Parathyroid adenoma (tissue), 2 donors: Measurements from ENCODE around the gene PPIF.
"Not testable (repeated sequence)": the region's sequence is repeated elsewhere in the genome, so short reads cannot be mapped to it uniquely, and the experiment has no call there.

Experiments used
- H2AFZ ChIP-seq: fragments of 300-600 bp; sonication (generic); one replicate; pipeline ENCODE4 v1.7.0; 2017; ENCODE audit warnings: antibody characterized with exemption, mild to moderate bottlenecking
- H3K27ac ChIP-seq: fragments of 300-600 bp; sonication (generic); one replicate; pipeline ENCODE4 v1.7.0; 2017
- H3K27me3 ChIP-seq: fragments of 300-600 bp; sonication (generic); one replicate; pipeline ENCODE4 v1.7.0; 2017; ENCODE audit warnings: low read length; ENCODE audit not compliant: control insufficient read depth, insufficient read depth
- H3K36me3 ChIP-seq: fragments of 300-600 bp; sonication (generic); one replicate; pipeline ENCODE4 v1.7.0; 2017; ENCODE audit warnings: low read length; ENCODE audit not compliant: control insufficient read depth, insufficient read depth
- H3K4me1 ChIP-seq: fragments of 300-600 bp; sonication (generic); one replicate; pipeline ENCODE4 v1.7.0; 2017; ENCODE audit warnings: control low read depth
- H3K4me2 ChIP-seq: fragments of 300-600 bp; sonication (generic); one replicate; pipeline ENCODE4 v1.7.0; 2017; ENCODE audit warnings: low read length
- H3K4me3 ChIP-seq: fragments of 300-600 bp; sonication (generic); one replicate; pipeline ENCODE4 v1.7.0; 2017; ENCODE audit warnings: low read depth, low read length
- H3K79me2 ChIP-seq: fragments of 300-600 bp; sonication (generic); one replicate; pipeline ENCODE4 v1.7.0; 2017; ENCODE audit warnings: control low read depth
- H3K9ac ChIP-seq: fragments of 300-600 bp; sonication (generic); one replicate; pipeline ENCODE4 v1.7.0; 2017; ENCODE audit warnings: mild to moderate bottlenecking
- H3K9me3 ChIP-seq: fragments of 300-600 bp; sonication (generic); one replicate; pipeline ENCODE4 v1.7.0; 2017; ENCODE audit warnings: low read length; ENCODE audit not compliant: control insufficient read depth
- TF ChIP-seq, protein P1 (sequence below): fragments of 300-600 bp; sonication (generic); IDR thresholded peaks from one replicate; pipeline ENCODE4 v1.7.0; 2017; ENCODE audit warnings: antibody characterized with exemption, mild to moderate bottlenecking
- donor health status: primary hyperparathyroidism.

Gene PPIF

DNA sequence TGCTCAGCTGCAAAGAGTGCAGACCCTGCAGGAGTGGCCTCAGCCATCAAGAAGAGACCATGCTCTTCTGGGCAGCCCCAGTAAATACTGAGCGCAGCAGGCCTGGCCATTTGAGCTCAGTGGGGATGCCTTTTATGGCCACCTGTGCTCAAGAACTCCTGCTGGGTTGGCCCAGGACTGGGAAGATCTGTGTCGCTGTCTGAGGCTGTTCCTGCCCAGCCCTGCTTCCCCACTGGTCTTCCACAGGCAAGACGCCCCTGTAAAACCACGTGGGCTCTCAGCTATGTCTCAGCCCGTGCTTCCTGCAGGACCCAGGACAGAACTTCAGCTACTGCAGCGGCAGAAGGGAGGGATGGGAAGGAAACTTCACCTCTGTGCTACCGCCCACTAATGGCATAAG lies 10.5 kb upstream of the PPIF start:
- Histone ChIP-seq H3K9ac (no peak overlapping the region), H3K27ac (no peak overlapping the region)

GRCh38 chr10:79337783-79338469 lies 9.3 kb upstream of the PPIF start:
- H3K9me3 ChIP-seq, H3K27ac ChIP-seq, H3K4me2 ChIP-seq, H3K4me3 ChIP-seq, H3K9ac ChIP-seq, H2AFZ ChIP-seq, H3K27me3 ChIP-seq, H3K36me3 ChIP-seq, H3K79me2 ChIP-seq: not testable (repeated sequence)
- peaks cover 39% of the 10 kb centered on the region for H3K4me1 ChIP-seq

More for the DNA sequence above, 10.5 kb upstream of the PPIF start:
- peaks cover 28% of the 10 kb centered on the region for H3K4me1 ChIP-seq
- no peak overlapping the region for H2AFZ ChIP-seq
- no peaks in the 10 kb centered on the region for H3K9me3 ChIP-seq
- H3K27me3 ChIP-seq = no peaks in the 10 kb centered on the region
- H3K4me3 ChIP-seq = no peak overlapping the region
- no peaks in the 10 kb centered on the region for H3K36me3 ChIP-seq
- H3K4me2 ChIP-seq = no peak overlapping the region
- TF ChIP-seq, protein P1, sequence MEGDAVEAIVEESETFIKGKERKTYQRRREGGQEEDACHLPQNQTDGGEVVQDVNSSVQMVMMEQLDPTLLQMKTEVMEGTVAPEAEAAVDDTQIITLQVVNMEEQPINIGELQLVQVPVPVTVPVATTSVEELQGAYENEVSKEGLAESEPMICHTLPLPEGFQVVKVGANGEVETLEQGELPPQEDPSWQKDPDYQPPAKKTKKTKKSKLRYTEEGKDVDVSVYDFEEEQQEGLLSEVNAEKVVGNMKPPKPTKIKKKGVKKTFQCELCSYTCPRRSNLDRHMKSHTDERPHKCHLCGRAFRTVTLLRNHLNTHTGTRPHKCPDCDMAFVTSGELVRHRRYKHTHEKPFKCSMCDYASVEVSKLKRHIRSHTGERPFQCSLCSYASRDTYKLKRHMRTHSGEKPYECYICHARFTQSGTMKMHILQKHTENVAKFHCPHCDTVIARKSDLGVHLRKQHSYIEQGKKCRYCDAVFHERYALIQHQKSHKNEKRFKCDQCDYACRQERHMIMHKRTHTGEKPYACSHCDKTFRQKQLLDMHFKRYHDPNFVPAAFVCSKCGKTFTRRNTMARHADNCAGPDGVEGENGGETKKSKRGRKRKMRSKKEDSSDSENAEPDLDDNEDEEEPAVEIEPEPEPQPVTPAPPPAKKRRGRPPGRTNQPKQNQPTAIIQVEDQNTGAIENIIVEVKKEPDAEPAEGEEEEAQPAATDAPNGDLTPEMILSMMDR = no peak
- no peaks in the 10 kb centered on the region for H3K79me2 ChIP-seq

DNA sequence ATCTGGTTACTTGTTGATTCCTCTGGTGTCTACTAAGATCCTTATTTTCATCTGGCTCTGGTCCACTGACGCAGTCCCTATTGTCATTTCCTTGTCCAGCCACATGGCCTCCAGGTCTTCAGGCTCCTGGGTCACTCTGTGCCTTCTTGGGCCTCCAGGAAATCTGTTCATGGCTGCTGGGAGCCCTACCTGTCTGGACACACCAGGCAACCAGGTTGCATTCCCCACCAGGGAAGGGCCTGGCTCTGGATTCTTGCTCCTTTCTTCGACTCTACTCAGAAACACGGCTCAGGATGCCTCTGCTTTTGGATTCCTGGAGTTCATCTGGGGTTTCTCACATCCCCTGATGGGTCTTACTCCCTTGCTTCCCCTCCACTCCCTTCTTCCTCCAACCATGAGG lies 8.0 kb upstream of the PPIF start:
- TF ChIP-seq, protein P1 = no peak
- no peaks in the 10 kb centered on the region for H3K79me2 ChIP-seq
- no peak overlapping the region for H2AFZ ChIP-seq
- no peak overlapping the region for H3K4me3 ChIP-seq
- no peak overlapping the region for H3K9ac ChIP-seq
- H3K27me3 ChIP-seq = no peaks in the 10 kb centered on the region
- H3K27ac ChIP-seq = no peak overlapping the region
- no peaks in the 10 kb centered on the region for H3K9me3 ChIP-seq
- no peak overlapping the region for H3K4me2 ChIP-seq
- H3K4me1 ChIP-seq = peaks cover 41% of the 10 kb centered on the region
- H3K36me3 ChIP-seq = no peaks in the 10 kb centered on the region

DNA sequence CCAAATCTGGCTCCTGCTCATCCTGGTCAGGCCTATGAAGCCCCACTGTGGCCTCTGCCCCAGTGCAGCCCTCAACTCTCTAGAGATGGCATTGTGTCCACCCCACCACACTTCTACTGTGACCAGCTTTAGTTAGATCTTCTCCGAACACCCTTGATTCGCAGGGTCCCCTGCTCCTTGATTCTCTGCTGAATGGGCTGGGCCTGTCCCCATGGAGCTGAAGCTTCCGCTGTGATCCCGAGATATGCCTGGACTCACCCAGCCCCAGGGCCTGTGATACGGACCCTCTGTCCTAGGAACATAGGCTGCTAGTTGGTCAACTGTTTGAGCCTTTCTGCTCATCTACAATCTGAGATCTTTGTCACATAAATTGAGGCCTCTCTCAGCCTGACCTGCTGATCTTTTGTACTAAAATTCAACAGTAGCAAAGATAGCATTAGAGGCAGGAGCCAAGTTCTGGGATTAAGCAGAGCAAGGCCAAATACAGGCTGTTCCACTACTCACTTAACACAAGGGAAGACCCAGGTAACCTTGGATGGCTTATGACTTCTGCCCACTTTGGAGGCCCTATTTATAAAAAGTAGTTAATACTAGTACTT lies 6.5 kb upstream of the PPIF start:
- no peaks in the 10 kb centered on the region for H3K79me2 ChIP-seq

DNA sequence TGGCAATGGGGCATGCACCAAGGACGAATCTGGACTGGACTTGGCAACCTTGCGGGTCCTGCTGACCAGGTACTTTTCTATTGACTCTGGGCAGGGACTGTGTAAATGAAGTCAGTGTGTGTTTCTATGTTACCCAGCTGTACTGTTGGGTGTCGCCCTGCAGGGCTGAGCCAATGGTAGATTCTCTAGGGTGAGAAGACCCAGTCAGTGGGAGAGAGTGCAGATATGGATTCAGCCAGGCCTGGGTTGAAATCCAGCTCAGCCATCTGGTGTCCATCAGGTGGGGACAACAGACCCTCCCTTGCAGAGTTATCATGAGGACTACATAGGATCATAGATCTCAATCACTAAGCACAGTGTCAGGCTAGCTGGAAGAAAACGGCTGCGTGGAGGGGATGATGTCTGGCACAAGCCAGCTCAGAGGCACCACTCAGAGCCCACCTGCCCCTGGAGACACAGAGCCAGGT lies 4.9 kb upstream of the PPIF start:
- Histone ChIP-seq H3K4me3 (no peak overlapping the region), H3K27ac (no peak overlapping the region), H3K9me3 (no peaks in the 10 kb centered on the region), H3K36me3 (no peaks in the 10 kb centered on the region), H3K4me2 (no peak overlapping the region), H3K27me3 (no peaks in the 10 kb centered on the region), H3K79me2 (no peaks in the 10 kb centered on the region), H2AFZ (peak overlapping the region; percentile 39), H3K4me1 (peaks cover 38% of the 10 kb centered on the region), H3K9ac (no peak overlapping the region)
- TF ChIP-seq, protein P1 = no peak

More for the DNA sequence above, 6.5 kb upstream of the PPIF start:
- H3K27ac ChIP-seq = peak overlapping the region; percentile 51
- no peaks in the 10 kb centered on the region for H3K9me3 ChIP-seq
- H3K36me3 ChIP-seq = no peaks in the 10 kb centered on the region
- H2AFZ ChIP-seq = peak overlapping the region; percentile 51
- no peaks in the 10 kb centered on the region for H3K27me3 ChIP-seq
- H3K9ac ChIP-seq = no peak overlapping the region
- H3K4me3 ChIP-seq = no peak overlapping the region
- H3K4me1 ChIP-seq = peaks cover 35% of the 10 kb centered on the region
- no peak overlapping the region for H3K4me2 ChIP-seq
- TF ChIP-seq, protein P1 = no peak
